Raji (cell line): ENCODE data around the gene ZNF362.

ENCODE experiments used
- POLR2A ChIP-seq: IDR thresholded peaks from 2 replicates; pipeline ENCODE4 v1.6.1; 2011; ENCODE audit warnings: low read depth, low read length, control low read depth; ENCODE audit not compliant: insufficient read depth

The ZNF362 gene

DNA sequence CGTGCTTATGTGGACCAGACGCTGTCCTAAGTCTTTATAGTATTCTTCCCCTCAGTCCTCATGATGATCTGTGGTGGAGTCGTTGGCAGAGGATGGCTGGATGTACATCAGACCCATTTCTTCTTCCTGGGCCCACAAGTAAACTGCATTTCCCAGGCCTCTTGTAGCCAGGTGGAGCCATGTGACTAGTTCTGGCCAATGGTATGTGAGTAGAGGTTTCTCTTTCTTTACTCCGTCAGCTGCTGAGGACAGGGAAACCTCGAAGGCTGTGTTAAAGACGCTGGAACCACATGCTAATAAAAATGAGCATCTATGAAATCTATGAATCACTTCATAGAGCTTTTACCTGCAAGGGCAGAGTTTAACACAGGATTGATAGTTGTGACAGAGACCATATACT, 18.7 kb upstream of the ZNF362 start:
- TF ChIP-seq POLR2A, result no peak

DNA sequence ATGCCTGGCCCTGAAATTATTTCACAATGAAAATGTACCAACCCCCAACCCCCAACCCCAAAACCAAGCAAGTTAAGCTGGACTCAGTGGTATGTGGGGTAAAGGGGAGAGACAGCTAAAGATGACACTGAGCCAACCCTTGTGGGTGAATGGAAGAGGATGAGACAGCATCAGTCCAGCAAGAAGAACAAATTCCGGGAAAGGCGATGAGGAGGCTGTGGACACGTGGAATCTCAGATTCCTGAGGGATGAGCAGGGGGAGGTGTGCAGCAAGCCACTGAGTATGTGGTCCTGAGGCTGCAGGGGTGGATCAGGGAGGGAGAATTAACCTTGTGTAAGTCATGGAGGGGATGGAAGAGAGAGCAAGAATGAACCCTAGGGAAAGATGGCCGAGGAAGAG, 14.4 kb upstream of the ZNF362 start:
- TF ChIP-seq POLR2A, result no peak

DNA sequence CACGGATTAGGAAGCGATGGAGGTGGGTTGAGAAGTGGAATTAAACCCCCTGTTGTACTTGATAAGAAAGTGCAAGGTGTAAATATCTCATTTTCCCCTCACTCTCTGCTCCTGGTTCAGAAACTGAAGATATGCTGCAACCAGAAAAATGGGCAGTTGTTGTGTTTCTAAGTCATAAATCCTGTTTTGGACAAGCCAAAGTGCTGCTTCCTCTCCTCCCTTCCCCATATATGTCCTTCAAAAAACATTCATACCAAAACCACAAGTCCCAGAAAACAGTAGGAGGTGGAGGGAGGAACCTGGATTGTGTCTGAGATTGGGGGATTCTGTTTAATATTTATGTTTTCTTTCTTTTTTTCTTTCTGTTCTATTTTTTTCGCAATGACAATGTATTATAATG, 13.6 kb upstream of the ZNF362 start:
- no peak for TF ChIP-seq POLR2A

DNA sequence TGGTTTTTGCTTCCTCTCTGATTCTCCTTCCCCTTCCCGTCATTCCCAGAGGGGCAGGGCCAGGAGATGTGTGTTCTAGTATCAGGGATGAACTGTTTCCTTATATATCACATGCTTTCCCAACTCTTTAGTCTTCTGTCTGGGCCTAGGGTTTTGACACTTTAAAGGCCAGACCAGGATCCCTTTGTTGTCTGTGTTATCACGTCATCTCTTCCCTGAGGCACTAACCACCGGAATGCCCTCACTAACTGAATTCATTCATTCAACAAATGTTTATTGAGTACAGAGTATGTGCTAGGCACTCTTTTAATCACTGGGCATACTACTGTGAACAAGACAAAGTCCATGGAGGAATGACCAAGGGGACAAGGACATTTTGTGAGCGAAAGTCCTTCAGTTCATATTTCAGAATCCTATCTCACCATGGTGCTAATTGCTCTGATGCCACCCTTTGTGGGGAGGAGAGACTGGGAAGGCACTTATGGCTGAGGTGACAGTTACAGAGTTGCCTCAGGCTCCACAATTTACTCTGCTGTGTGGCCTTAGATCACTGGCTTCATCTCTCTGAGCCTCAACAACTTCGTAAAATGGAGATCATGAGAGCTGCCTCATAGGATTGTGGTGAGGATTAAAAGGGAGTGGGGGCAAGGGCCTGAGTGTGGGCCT, 12.0 kb upstream of the ZNF362 start:
- TF ChIP-seq POLR2A, result no peak

DNA sequence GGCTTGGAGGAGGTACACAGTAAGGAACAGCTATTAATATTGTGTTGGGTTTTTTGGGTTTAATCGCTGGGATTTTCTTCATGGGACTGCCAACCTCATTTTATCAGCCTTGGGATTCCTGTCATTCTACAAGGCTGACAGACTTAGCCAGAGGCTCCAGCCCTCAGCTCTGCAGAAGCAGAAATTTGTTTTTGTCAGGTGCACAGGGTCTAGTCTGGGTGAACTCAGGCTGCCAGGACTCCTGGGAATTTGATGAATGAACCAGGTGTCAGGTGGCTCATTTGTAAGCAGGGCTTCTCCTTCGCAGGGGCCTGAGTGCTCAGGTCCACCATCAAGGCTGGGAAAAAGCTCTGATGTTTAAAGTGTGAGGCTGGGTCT, 11.5 kb upstream of the ZNF362 start:
- no peak for TF ChIP-seq POLR2A

DNA sequence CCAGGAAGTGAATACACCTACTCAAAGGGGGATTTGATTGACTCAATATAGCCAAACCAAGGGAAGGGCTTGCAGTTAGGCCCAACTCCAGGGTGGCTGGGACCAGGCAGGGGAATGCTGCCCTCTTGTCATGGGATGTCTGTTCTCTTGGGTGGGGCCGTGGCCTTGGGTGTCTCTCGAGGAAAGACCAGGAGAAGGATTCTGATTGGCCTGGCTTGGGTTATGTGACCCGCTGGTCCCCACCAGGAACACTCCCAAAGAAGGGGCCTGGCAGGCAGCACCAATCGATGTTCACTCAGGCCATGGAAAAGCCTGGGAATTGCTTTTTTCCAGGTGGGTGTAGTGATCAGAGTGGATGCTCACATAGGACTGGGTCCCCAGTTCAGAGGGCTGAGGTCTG, 10.1 kb upstream of the ZNF362 start:
- TF ChIP-seq POLR2A, result no peak

DNA sequence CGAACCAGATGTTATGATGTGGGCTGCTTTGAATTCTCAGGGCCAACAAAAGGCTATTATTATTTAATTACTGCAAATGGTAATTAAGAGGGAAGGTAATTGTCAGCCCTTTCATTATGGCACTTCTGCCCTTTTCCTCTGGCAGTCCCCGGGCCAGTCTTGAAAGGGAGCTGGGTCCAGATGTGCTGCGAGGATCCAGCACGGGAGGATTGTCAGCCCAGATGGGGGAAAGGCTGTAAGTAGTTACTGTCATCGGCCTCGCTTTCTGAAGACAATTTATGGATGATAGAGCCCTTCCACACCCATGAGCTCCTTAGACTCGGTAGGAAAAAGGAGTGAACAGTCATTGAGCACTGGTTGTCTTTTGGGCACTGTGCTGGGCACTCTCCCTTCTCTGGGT, 8.7 kb upstream of the ZNF362 start:
- no peak for TF ChIP-seq POLR2A

DNA sequence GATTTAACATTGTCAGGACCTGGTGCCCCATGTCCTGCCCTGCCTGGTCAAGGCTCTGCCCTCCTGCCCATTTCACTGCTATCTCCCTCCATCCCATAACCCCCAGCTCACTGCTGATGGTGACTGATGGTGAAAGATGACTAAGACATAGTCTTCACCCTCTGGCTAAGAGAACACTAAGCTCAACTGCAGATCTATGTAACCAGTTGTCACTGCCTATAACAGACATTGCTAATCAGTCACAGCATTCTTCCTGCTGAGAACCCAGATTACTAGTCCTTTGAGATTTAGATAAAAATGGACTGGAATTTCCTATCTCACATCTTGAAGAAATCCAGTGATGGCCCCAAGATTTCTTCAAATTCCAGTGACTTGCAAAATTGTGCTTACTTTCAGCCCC, 8.0 kb upstream of the ZNF362 start:
- no peak for TF ChIP-seq POLR2A

DNA sequence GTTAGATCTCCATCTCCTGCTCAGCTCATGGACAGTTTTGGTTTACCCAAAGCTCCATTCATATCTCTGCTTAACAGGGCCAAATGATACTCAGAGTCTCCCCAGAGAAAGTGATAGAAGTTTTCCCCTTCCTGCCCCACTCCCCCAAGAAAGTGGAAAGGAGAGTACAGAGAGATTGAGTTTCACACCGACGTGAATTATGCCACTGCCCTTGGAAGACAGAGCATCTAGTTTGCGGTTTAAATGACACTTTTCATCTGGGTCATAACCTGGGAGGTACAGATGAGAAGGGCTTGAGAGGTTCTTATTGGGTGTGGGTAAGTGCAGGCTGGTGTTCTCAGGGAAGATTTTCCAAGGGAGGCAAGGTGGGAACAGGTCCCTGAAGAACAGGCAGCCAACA, 6.9 kb upstream of the ZNF362 start:
- TF ChIP-seq POLR2A, result no peak

DNA sequence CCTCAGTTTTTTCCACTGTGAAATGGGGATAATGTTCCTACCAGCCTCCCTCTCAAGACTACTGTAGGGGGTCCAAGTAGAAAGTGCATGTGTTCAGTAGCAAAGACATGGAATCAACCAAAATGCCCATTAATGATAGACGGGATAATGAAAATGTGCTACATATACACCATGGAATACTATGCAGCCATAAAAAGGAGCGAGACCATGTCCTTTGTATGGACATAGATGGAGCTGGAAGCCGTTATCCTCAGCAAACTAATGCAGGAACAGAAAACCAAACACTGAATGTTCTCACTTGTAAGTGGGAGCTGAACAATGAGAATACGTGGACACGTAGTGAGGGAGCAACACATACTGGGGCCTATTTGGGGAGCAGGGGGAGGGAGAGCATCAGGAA, 6.1 kb upstream of the ZNF362 start:
- TF ChIP-seq POLR2A, result no peak

DNA sequence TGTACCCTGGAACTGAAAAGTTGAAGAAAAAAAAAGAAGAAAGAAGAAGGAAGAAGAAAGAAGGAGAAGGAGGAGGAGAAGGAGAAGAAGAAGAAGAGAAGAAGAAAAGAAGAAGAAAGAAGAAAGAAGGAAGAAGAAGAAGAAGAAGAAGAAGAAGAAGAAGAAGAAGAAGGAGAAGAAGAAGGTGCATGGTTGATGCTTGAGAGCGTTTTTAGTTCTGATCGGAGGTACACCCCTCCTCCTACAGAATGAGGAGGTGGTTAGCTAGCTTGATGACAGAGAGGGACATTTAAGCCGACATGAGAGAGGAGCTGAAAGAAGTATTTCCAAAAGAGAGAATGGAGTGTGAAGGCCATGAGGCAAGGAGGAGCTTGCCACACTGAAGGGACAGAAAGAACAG, 5.6 kb upstream of the ZNF362 start:
- TF ChIP-seq POLR2A, result no peak

DNA sequence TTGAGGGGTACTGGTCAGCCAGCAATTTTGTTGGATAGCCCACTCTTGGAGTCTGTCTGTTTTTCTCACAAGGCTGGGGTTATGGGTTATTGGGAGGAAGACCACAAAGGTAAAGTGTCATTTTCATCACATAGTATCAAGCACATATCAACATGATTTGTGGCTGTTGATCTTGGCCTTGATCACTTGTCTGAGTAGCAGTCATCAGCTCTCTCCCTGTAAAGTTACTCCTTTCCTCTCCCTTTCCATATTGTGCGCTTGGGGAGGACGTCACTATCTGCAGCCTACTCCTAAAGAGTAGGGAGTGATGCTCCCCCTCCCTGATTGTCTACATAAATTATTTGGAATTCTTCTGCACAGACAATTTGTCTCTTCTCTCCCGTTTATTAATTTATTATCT, 1.8 kb upstream of the ZNF362 start:
- no peak for TF ChIP-seq POLR2A

DNA sequence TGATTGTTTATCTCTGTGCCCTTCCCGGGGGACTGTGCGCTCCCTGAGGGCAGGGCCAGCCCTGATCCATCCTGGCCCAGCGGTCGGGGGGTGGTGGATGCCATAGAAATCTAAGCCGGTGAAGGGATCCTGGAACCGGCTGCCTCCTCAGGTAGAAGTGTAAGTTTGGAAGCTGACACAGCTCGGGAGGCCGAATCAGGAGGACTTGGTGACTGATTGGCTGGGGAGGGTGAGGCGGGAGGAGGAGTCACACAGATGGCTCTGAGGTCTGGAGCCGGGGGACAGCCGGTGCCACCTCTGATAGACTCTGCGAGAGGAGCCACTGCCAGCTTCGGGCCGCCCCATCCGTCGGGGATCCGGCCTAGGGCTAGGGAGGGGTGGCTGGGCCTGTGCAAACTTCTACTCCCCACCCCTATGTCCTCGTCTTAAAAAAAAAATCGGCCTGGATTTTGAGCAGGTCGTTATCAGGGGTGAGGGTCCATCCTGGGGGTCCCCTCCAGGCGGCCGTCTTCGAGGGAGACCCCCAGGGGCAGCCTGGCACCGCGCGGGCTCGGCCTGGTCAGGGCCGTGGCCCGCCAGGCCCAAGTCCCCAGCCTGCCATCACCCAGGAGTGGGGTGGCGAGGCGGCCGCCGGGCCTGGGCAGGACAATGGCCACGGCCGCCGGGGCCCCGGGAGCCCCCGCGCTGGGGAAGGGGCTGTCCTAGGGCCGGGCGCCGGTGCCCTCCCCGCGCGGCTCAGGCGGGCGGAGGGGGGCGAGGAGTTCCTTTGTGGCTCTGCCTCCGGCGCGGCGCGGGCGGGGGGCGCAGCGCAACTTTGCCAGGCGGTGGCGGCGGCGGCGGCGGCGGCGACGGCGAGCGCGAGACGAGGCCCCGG, 708 bp upstream of the ZNF362 start:
- no peak for TF ChIP-seq POLR2A

DNA sequence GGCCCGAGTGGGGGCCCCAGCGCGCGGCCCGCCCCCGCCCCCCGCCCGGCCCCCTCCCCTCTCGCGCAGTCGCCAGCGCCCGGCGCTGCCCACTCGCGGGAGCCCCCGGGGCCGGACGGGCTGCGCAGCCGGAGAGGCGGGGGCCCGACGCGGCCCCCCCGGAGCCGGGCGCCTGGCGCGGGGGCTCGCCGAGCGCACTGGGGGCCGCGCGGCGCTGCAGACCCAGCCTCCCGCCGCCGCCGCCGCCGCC, 146 bp upstream of the ZNF362 start:
- no peak for TF ChIP-seq POLR2A

DNA sequence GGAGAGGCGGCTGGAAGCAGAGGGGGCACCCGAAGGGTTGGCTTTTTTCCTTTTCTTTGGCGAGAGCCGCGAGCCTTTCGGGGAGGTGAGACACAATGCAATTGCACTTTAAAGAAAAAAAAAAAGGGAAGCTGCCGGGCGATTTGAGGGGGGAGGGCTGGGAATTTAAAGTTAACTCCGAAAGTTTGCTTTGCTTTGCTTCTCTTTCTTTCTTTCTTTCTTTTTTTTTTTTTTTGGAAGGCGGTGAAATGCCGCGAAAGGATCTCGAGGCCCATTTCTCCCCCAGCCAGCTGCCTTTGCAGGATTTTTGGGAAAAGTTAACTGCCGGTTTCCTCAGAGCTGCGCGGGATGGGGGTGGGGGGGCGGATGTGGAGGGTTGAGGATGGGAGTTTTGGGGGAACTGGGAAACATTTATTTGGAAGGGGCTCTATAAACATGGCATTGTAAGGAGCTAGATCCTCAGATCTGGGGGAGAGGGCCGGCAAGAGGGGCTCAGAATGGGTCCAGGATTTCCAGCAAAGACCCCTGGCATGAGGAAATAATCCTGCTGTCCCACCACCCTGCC, 997 bp downstream of the ZNF362 start:
- no peak for TF ChIP-seq POLR2A
